Measurements from ENCODE around the gene ZBTB17. TPM values are rescaled to one million over a fixed set of nuclear protein-coding genes. Genes with fewer than 3 reads are reported as not detected.

ZBTB17 gene

Small RNA genes lying within 50 kb of the gene (small RNA-seq; reads per million reads assigned to genes)
- gene AL034555.1 (ENCODE audit: low read depth): not detected
- gene AL355994.1 (ENCODE audit: low read depth): not detected
- gene AL355994.5 (ENCODE audit: low read depth): not detected
